ENCODE results near the gene DPPA4. TPM values are rescaled to one million over a fixed set of nuclear protein-coding genes. Genes with fewer than 3 reads are reported as not detected.
"Not testable (repeated sequence)": the region's sequence is repeated elsewhere in the genome, so short reads cannot be mapped to it uniquely, and the experiment has no call there.

DPPA4 gene
- total and polyA plus RNA-seq, 7 donors, result 0.16 to 1.1 TPM; not detected in 5

DNA sequence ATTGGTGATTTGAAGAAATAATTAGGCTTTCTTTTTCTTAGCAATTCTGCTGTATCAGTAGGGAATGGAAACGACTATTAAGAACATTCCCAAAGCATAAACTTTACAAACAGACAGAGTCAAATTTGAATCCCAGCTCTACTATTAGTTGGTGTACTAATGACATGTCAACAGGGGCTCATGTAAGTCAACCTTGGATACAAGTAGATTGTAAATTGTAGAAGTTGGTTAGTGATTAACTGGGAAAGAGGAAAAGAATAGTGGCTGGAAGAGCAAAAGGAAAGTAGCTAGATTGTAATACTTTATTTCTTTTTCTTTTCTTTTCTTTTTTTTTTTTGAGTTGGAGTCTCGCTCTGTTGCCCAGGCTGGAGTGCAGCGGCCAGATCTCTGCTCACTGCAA, 38.6 kb upstream of the DPPA4 start:
- H3K4me1 ChIP-seq, result no peaks in the 10 kb centered on the region
- WGBS, 2 donors, result 75 to 92% methylated on average over 3 of the region's 3 CpGs
- DNase-seq, result no peak
- no peaks in the 10 kb centered on the region for H3K36me3 ChIP-seq
- no peak overlapping the region for H3K27ac ChIP-seq
- no peaks in the 10 kb centered on the region for H3K9me3 ChIP-seq
- TF ChIP-seq EP300 (IDR thresholded peaks at IDR 0.05) (no peak), POLR2AphosphoS5 (IDR thresholded peaks at IDR 0.05) (no peak), POLR2A (IDR thresholded peaks at IDR 0.05) (no peak), CTCF (IDR thresholded peaks at IDR 0.05) (no peak)
- H3K27me3 ChIP-seq, result no peaks in the 10 kb centered on the region
- intact Hi-C loops (cut with DNase I), result no loop called here
- no peak overlapping the region for H3K4me3 ChIP-seq

DNA sequence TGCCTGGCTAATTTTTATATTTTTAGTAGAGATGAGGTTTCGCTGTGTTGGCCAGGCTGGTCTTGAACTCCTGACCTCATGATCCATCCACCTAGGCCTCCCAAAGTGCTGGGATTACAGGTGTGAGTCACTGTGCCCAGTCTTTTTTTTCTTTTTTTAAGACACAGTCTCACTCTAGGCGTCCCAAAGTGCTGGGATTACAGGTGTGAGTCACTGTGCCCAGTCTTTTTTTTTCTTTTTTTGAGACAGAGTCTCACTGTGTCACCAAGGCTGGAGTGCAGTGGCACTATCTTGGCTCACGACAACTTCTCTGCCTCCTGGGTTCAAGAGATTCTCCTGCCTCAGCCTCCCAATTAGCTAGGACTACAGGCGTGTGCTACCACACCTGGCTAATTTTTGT, 37.1 kb upstream of the DPPA4 start:
- DNase-seq; H3K27ac ChIP-seq; H3K9me3 ChIP-seq; H3K27me3 ChIP-seq; H3K4me1 ChIP-seq; H3K36me3 ChIP-seq; H3K4me3 ChIP-seq; intact Hi-C loops (cut with DNase I): not testable (repeated sequence)
- WGBS, 2 donors, result 88 to 93% methylated on average over 4 of the region's 4 CpGs

DNA sequence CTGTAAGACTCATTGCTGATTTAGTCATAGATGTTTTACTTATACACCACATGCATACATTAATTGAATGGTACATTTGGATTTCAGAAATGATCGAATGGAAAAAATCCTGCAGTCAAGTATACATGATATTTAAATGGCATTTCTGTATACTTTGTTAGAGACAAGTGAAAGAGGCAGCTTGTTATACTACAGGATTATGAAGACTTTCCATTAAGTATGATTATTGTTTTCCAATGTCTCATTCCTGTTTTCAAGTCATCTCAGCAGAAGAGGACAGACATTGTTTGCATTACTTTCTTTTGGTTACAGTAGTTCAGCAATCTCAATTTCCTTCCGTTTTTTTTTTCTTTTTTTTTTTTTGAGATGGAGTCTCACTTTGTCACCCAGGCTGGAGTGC, 36.6 kb upstream of the DPPA4 start:
- H3K36me3 ChIP-seq, result no peaks in the 10 kb centered on the region
- no peaks in the 10 kb centered on the region for H3K27me3 ChIP-seq
- H3K27ac ChIP-seq, result no peak overlapping the region
- DNase-seq, result no peak
- no peak overlapping the region for H3K4me3 ChIP-seq
- TF ChIP-seq EP300 (IDR thresholded peaks at IDR 0.05) (no peak), POLR2A (IDR thresholded peaks at IDR 0.05) (no peak), POLR2AphosphoS5 (IDR thresholded peaks at IDR 0.05) (no peak), CTCF (IDR thresholded peaks at IDR 0.05) (no peak)
- intact Hi-C loops (cut with DNase I), result no loop called here
- no peaks in the 10 kb centered on the region for H3K4me1 ChIP-seq
- 71 to 80% methylated on average over 2 of the region's 2 CpGs for WGBS, 2 donors
- no peaks in the 10 kb centered on the region for H3K9me3 ChIP-seq

DNA sequence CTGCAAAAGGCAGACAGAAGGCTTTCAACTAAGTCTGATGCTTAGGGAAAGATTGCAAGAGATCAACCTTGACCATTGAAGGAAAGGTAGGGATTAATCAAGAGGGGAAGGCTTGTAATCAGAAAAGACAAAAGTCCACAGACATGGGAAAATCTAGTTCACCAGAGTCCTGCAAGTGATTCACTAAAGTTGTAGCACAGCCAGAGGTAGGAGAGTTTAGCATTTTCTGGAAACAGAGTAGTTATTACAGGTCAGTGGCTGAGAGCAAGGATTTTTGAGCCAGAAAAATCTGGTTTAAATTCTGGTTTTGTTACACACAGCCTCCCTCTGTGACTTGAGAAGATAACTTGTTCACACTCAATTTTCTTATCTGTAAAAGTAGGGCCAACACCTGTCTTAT, 35.3 kb upstream of the DPPA4 start:
- no peak overlapping the region for H3K27ac ChIP-seq

GRCh38 chr3:109369510-109369909, 32.2 kb upstream of the DPPA4 start:
- WGBS, 2 donors, result 66 to 84% methylated on average over 2 of the region's 2 CpGs
- Histone ChIP-seq H3K4me1 (no peaks in the 10 kb centered on the region), H3K9me3 (no peaks in the 10 kb centered on the region), H3K27ac (no peak overlapping the region), H3K36me3 (no peaks in the 10 kb centered on the region), H3K4me3 (no peak overlapping the region), H3K27me3 (no peaks in the 10 kb centered on the region)
- TF ChIP-seq POLR2AphosphoS5 (IDR thresholded peaks at IDR 0.05) (no peak), CTCF (IDR thresholded peaks at IDR 0.05) (no peak), EP300 (IDR thresholded peaks at IDR 0.05) (no peak)
- intact Hi-C loops (cut with DNase I), result no loop called here
- DNase-seq, result no peak

More for the DNA sequence above, 35.3 kb upstream of the DPPA4 start:
- no peak overlapping the region for H3K4me3 ChIP-seq
- intact Hi-C loops (cut with DNase I), result no loop called here
- no peaks in the 10 kb centered on the region for H3K9me3 ChIP-seq
- no peak for TF ChIP-seq EP300 (IDR thresholded peaks at IDR 0.05)
- no peak for TF ChIP-seq POLR2AphosphoS5 (IDR thresholded peaks at IDR 0.05)
- TF ChIP-seq POLR2A (IDR thresholded peaks at IDR 0.05), result no peak
- no peak for TF ChIP-seq CTCF (IDR thresholded peaks at IDR 0.05)
- DNase-seq, result no peak
- H3K4me1 ChIP-seq, result no peaks in the 10 kb centered on the region
- H3K36me3 ChIP-seq, result no peaks in the 10 kb centered on the region
- H3K27me3 ChIP-seq, result no peaks in the 10 kb centered on the region
